DND-41 (cell line): Measurements from ENCODE around the gene SOAT2.

Source experiments
- CTCF ChIP-seq: IDR thresholded peaks from 2 replicates; pipeline ENCODE4 v1.5.1; 2012; ENCODE audit warnings: borderline replicate concordance, low read length, moderate library complexity, mild to moderate bottlenecking; ENCODE audit not compliant: poor library complexity, severe bottlenecking; ENCODE audit errors: extremely low read depth
- EZH2 ChIP-seq: IDR thresholded peaks from 3 replicates; pipeline ENCODE4 v1.6.1; 2012; ENCODE audit warnings: borderline replicate concordance, low read depth, mild to moderate bottlenecking, moderate library complexity, low read length, inconsistent platforms; ENCODE audit not compliant: severe bottlenecking

- TF ChIP-seq CTCF (no peak), EZH2 (no peak)
Observed at GRCh38 chr12:53123578-53124351, 20.5 kb downstream of the SOAT2 start.
